Stimulated activated naive CD8-positive, alpha-beta T cell treated with anti-CD3 and anti-CD28 coated beads, Interleukin-15, amount 100 ng/mL, for 72 hours (primary cell): Measurements from ENCODE around the gene LSMEM2.

Experiments used
- ATAC-seq: fragments of 150-1000 bp; cut with Tn5 transposase; 2 replicates; pipeline ENCODE4 v1.10.0; 2021; ENCODE audit warnings: mild to moderate bottlenecking, moderate library complexity
- DNase-seq, 2 donors: peaks; one replicate each; pipeline ENCODE4 v3.0.0; 2021 to 2022
- H3K27ac Mint-ChIP-seq, 2 donors: one replicate each; pipeline ENCODE4 v1.8.0; 2022; ENCODE audit warnings: mild to moderate bottlenecking in 2 of 2, mixed read lengths in 2 of 2, moderate library complexity in 2 of 2
- H3K27me3 Mint-ChIP-seq: one replicate; pipeline ENCODE4 v1.8.0; 2022; ENCODE audit warnings: mixed read lengths
- H3K4me1 Mint-ChIP-seq: one replicate; pipeline ENCODE4 v1.8.0; 2022; ENCODE audit warnings: mild to moderate bottlenecking, mixed read lengths
- H3K4me3 Mint-ChIP-seq, 2 donors: one replicate each; pipeline ENCODE4 v1.8.0; 2022; ENCODE audit warnings: mild to moderate bottlenecking in 2 of 2, mixed read lengths in 2 of 2, moderate library complexity in 1 of 2
- H3K9me3 Mint-ChIP-seq, 2 donors: one replicate each; pipeline ENCODE4 v1.8.0; 2022; ENCODE audit warnings: mixed read lengths in 2 of 2

Gene LSMEM2

GRCh38 chr3:50336452-50337174 lies 57.7 kb downstream of the LSMEM2 start:
- Mint-ChIP-seq H3K4me1 (peaks cover 67% of the 10 kb centered on the region), H3K9me3 (no peaks in the 10 kb centered on the region), H3K27ac (peak overlapping the region; percentile 91 to 99), H3K4me3 (peak overlapping the region; percentile 88 to 91), H3K27me3 (no peaks in the 10 kb centered on the region)
- ATAC-seq (peak; percentile 61), DNase-seq (peak in 1 of 2 donors; percentile 71)

- DNase-seq: peak; percentile 95 to 98
- Mint-ChIP-seq H3K4me1 (peaks cover 71% of the 10 kb centered on the region), H3K27ac (peak overlapping the region; percentile 92 to 99), H3K9me3 (no peaks in the 10 kb centered on the region), H3K27me3 (no peaks in the 10 kb centered on the region), H3K4me3 (peak overlapping the region; percentile 88 to 91)
- peak; percentile 82 for ATAC-seq
Measured at GRCh38 chr3:50337175-50337861, 58.4 kb downstream of the LSMEM2 start.
